HG02943 (cell line): Measurements from ENCODE around the gene EXOSC3.

Experiments
- ATAC-seq: cut with Tn5 transposase; IDR thresholded peaks from one replicate; pipeline ENCODE4 v1.9.1; 2021; ENCODE audit warnings: mild to moderate bottlenecking, low read depth, moderate library complexity; ENCODE audit not compliant: unreplicated experiment

The EXOSC3 gene

GRCh38 chr9:37739222-37739621, 45.6 kb downstream of the EXOSC3 start:
- no peak for ATAC-seq

GRCh38 chr9:37732952-37733351, 51.9 kb downstream of the EXOSC3 start:
- no peak for ATAC-seq

- ATAC-seq: no peak
Observed at GRCh38 chr9:37732086-37732741, 52.6 kb downstream of the EXOSC3 start.

- no peak for ATAC-seq
Observed at GRCh38 chr9:37730839-37731238, 54.0 kb downstream of the EXOSC3 start.

- no peak for ATAC-seq
Observed at GRCh38 chr9:37730256-37730655, 54.6 kb downstream of the EXOSC3 start.
